ENCODE measurements around the gene PID1. TPM values are rescaled to one million over a fixed set of nuclear protein-coding genes. Genes with fewer than 3 reads are reported as not detected.

Gene PID1
- total and polyA plus RNA-seq, 4 donors: 13.3 to 52.0 (median 45.7) TPM

DNA sequence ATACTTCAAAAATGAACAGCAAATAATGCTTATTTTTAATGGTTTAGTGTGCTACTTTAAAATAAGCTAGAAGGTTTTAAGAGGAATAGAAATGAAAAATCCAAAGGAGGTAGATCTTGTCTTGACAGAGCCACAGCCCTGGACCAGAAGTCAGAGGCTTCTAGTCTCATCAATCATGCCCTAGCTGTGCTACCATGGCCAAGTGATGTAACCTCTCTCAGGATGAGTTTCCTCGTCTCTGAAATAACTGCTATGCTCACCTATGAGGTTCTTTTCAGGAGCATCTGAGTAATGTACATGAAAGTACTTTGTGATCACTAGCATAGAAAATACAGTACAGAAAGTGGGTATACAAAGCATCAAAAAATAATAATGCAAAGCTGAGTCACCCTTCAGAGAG, 248.4 kb downstream of the PID1 start:
- H3K4me1 ChIP-seq (ENCODE audit: control insufficient read depth in 4 of 4, insufficient read depth in 4 of 4, low read length in 3 of 4): no peaks in the 10 kb centered on the region
- H3K27me3 ChIP-seq (ENCODE audit: control insufficient read depth in 4 of 4, insufficient read depth in 4 of 4, low read length in 3 of 4): no peaks in the 10 kb centered on the region
- no peak for TF ChIP-seq EGR1 (IDR thresholded peaks at IDR 0.05; ENCODE audit: low read depth in 2 of 2)
- H3K27ac ChIP-seq (ENCODE audit: low read depth in 1 of 2, low read length in 2 of 2): no peak overlapping the region
- H3K36me3 ChIP-seq (ENCODE audit: control insufficient read depth in 4 of 4, insufficient read depth in 3 of 4, low read depth in 1 of 4, low read length in 3 of 4): peaks cover 3 to 24% (median 16%) of the 10 kb centered on the region in 4 donors
- no peaks in the 10 kb centered on the region for H3K9me3 ChIP-seq (ENCODE audit: control insufficient read depth in 4 of 4, low read length in 3 of 4)
- DNase-seq (ENCODE audit: low spot score): no peak
- no peak overlapping the region for H3K9ac ChIP-seq (ENCODE audit: low read depth in 1 of 2, low read length in 2 of 2)
- WGBS: 89% methylated on average over 1 of the region's 1 CpG
- H3K4me3 ChIP-seq (ENCODE audit: low read depth in 1 of 3, low read length in 3 of 3): no peak overlapping the region

DNA sequence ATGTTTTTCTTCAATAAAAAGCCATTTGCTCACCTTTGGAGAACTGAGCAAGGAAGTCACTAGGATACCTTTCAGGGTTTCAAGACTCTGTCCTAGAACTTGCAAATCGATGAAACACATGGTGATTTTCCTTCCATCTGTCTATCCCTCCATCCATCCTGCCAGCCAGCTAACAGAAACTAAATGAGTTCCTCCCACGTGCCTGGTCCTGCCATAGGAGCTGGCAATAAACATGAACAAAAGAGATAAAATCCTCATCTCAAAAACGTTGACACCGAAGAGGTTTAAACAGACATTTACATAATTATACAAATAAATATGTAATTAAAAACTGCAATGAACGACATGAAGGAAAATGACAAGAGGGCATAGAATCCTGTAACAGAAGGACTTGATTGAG, 249.0 kb downstream of the PID1 start:
- Histone ChIP-seq H3K27ac (ENCODE audit: low read depth in 1 of 2, low read length in 2 of 2) (no peak overlapping the region), H3K36me3 (ENCODE audit: control insufficient read depth in 4 of 4, insufficient read depth in 3 of 4, low read depth in 1 of 4, low read length in 3 of 4) (peaks cover 3 to 24% (median 16%) of the 10 kb centered on the region in 4 donors), H3K27me3 (ENCODE audit: control insufficient read depth in 4 of 4, insufficient read depth in 4 of 4, low read length in 3 of 4) (no peaks in the 10 kb centered on the region), H3K9me3 (ENCODE audit: control insufficient read depth in 4 of 4, low read length in 3 of 4) (no peaks in the 10 kb centered on the region), H3K4me3 (ENCODE audit: low read depth in 1 of 3, low read length in 3 of 3) (no peak overlapping the region), H3K9ac (ENCODE audit: low read depth in 1 of 2, low read length in 2 of 2) (no peak overlapping the region), H3K4me1 (ENCODE audit: control insufficient read depth in 4 of 4, insufficient read depth in 4 of 4, low read length in 3 of 4) (no peaks in the 10 kb centered on the region)
- 87% methylated on average over 5 of the region's 5 CpGs for WGBS
- no peak for TF ChIP-seq SP1 (IDR thresholded peaks at IDR 0.05)
- no peak for TF ChIP-seq RAD21 (IDR thresholded peaks at IDR 0.05)
- TF ChIP-seq FOXA2 (IDR thresholded peaks at IDR 0.05): no peak
- no peak for TF ChIP-seq EGR1 (IDR thresholded peaks at IDR 0.05; ENCODE audit: low read depth in 2 of 2)
- TF ChIP-seq, protein P1, sequence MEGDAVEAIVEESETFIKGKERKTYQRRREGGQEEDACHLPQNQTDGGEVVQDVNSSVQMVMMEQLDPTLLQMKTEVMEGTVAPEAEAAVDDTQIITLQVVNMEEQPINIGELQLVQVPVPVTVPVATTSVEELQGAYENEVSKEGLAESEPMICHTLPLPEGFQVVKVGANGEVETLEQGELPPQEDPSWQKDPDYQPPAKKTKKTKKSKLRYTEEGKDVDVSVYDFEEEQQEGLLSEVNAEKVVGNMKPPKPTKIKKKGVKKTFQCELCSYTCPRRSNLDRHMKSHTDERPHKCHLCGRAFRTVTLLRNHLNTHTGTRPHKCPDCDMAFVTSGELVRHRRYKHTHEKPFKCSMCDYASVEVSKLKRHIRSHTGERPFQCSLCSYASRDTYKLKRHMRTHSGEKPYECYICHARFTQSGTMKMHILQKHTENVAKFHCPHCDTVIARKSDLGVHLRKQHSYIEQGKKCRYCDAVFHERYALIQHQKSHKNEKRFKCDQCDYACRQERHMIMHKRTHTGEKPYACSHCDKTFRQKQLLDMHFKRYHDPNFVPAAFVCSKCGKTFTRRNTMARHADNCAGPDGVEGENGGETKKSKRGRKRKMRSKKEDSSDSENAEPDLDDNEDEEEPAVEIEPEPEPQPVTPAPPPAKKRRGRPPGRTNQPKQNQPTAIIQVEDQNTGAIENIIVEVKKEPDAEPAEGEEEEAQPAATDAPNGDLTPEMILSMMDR (IDR thresholded peaks at IDR 0.05; ENCODE audit: low read depth, low read length, missing input control): no peak
- TF ChIP-seq YY1 (IDR thresholded peaks at IDR 0.05): no peak
- TF ChIP-seq HNF4G (IDR thresholded peaks at IDR 0.05): no peak
- no peak for TF ChIP-seq JUND (IDR thresholded peaks at IDR 0.05)
- no peak for TF ChIP-seq NR2F2 (IDR thresholded peaks at IDR 0.05)
- no peak for TF ChIP-seq TAF1 (conservative IDR thresholded peaks at IDR 0.05)
- TF ChIP-seq, protein P2, sequence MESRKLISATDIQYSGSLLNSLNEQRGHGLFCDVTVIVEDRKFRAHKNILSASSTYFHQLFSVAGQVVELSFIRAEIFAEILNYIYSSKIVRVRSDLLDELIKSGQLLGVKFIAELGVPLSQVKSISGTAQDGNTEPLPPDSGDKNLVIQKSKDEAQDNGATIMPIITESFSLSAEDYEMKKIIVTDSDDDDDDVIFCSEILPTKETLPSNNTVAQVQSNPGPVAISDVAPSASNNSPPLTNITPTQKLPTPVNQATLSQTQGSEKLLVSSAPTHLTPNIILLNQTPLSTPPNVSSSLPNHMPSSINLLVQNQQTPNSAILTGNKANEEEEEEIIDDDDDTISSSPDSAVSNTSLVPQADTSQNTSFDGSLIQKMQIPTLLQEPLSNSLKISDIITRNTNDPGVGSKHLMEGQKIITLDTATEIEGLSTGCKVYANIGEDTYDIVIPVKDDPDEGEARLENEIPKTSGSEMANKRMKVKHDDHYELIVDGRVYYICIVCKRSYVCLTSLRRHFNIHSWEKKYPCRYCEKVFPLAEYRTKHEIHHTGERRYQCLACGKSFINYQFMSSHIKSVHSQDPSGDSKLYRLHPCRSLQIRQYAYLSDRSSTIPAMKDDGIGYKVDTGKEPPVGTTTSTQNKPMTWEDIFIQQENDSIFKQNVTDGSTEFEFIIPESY (IDR thresholded peaks at IDR 0.05): no peak
- TF ChIP-seq GABPA (IDR thresholded peaks at IDR 0.05 in 1 of 2, conservative IDR thresholded peaks at IDR 0.05 in 1 of 2): no peak
- no peak for TF ChIP-seq FOXA1 (IDR thresholded peaks at IDR 0.05)
- TF ChIP-seq HNF4A (conservative IDR thresholded peaks at IDR 0.05): no peak
- no peak for TF ChIP-seq RXRA (IDR thresholded peaks at IDR 0.05)
- TF ChIP-seq, protein P3, sequence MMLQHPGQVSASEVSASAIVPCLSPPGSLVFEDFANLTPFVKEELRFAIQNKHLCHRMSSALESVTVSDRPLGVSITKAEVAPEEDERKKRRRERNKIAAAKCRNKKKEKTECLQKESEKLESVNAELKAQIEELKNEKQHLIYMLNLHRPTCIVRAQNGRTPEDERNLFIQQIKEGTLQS (IDR thresholded peaks at IDR 0.05): no peak
- TF ChIP-seq, protein P4, sequence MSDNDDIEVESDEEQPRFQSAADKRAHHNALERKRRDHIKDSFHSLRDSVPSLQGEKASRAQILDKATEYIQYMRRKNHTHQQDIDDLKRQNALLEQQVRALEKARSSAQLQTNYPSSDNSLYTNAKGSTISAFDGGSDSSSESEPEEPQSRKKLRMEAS (IDR thresholded peaks at IDR 0.05): no peak
- TF ChIP-seq, protein P5, sequence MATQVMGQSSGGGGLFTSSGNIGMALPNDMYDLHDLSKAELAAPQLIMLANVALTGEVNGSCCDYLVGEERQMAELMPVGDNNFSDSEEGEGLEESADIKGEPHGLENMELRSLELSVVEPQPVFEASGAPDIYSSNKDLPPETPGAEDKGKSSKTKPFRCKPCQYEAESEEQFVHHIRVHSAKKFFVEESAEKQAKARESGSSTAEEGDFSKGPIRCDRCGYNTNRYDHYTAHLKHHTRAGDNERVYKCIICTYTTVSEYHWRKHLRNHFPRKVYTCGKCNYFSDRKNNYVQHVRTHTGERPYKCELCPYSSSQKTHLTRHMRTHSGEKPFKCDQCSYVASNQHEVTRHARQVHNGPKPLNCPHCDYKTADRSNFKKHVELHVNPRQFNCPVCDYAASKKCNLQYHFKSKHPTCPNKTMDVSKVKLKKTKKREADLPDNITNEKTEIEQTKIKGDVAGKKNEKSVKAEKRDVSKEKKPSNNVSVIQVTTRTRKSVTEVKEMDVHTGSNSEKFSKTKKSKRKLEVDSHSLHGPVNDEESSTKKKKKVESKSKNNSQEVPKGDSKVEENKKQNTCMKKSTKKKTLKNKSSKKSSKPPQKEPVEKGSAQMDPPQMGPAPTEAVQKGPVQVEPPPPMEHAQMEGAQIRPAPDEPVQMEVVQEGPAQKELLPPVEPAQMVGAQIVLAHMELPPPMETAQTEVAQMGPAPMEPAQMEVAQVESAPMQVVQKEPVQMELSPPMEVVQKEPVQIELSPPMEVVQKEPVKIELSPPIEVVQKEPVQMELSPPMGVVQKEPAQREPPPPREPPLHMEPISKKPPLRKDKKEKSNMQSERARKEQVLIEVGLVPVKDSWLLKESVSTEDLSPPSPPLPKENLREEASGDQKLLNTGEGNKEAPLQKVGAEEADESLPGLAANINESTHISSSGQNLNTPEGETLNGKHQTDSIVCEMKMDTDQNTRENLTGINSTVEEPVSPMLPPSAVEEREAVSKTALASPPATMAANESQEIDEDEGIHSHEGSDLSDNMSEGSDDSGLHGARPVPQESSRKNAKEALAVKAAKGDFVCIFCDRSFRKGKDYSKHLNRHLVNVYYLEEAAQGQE (IDR thresholded peaks at IDR 0.05): no peak
- DNase-seq (ENCODE audit: low spot score): no peak
